NCI-H146 treated with DMSO at 0.1 percent for 48 hours (cell line): Measurements from ENCODE around the gene ODAD4.
A peak's percentile ranks its signal among the peaks of the same experiment; 100 is the strongest.

ENCODE experiments used
- DNase-seq: peaks from one replicate; lab custom pipeline; 2025; ENCODE audit not compliant: unreplicated experiment; lab: John Stamatoyannopoulos, UW

Gene ODAD4

DNA sequence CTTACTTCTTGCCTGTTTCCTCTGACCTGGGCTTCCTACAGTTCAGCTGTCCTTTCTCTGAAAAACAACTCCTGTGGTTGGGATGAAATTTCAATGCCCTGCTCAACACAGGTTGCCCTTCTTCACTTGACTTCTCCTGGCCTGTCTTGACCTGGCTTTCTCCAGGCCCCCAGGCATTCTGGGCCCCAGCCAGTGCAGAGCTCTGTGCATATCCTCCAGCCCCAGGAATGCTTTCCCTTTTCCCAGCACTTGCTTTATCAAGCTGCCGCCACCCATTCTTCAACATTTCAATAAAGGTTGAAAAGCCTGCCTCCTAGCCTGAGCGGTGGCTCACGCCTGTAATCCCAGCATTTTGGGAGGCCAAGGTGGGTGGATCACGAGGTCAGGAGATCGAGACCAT, 10.8 kb downstream of the ODAD4 start:
- DNase-seq: no peak

DNA sequence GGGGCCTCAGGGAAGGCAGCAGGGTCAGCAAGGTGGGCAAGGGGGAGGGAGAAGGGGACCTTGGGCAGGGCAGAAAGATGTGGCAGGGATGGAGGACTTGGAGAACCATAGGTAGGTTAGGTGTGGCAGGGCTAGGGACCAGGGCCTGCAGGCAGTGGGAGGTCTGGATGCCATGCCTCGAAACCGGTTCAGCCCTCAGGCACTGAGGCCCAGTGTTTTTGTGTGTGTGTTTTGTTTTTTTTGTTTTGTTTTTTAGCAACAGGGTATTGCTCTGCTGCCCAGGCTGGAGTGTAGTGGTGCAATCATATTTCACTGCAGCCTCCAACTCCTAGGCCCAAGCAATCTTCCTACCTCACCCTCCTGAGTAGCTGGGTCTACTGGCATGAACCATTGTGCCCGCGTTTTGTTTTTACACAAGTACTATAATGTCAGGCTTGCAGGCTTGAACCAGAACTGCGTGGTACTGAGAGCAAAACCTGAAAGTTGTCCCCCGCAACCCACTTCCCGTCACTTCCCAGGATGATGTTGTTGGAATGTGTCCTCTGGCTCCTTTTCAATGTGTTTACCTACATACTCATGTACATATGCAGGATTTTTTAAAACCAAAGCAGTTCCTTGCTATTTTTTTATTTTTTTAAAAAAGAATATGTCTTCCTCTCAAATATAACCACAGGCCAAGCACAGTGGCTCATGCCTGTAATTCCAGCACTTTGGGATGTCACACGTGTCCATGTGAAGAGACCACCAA, 12.4 kb downstream of the ODAD4 start:
- DNase-seq: no peak

DNA sequence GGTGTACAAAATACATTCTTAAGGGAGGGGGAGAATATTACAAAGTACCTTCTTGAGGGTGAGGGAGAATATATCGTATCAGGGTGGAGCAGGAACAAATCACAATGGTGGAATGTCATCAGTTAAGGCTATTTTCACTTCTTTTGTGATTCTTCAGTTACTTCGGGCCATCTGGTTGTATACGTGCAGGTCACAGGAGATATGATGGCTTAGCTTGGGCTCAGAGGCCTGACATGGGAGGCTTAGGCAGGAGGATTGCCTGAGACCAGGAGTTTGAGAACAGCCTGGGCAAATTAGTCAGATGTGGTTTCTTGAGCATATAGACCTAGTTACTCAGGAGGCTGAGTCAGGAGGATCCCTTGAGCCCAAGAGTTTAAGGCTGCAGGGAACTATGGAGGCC, 13.1 kb downstream of the ODAD4 start:
- DNase-seq: no peak

DNA sequence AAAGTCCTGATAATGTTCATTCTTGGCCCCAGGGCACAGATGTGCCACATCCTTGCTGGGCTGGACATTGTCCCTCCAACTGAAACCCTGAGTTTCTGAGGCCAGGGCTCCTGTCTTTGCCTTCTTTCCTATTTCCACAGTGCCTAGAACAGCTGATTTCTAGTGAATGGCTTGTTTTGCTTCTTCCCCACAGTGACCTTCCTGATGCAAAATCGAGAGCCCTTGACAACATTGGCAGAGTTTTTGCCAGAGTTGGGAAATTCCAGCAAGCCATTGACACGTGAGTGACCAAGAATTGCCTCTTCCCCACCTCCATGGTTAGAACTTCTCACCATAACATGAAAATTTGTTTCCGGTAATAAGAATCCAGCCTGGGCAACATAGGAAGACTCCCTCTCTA, 14.5 kb downstream of the ODAD4 start:
- DNase-seq: no peak

DNA sequence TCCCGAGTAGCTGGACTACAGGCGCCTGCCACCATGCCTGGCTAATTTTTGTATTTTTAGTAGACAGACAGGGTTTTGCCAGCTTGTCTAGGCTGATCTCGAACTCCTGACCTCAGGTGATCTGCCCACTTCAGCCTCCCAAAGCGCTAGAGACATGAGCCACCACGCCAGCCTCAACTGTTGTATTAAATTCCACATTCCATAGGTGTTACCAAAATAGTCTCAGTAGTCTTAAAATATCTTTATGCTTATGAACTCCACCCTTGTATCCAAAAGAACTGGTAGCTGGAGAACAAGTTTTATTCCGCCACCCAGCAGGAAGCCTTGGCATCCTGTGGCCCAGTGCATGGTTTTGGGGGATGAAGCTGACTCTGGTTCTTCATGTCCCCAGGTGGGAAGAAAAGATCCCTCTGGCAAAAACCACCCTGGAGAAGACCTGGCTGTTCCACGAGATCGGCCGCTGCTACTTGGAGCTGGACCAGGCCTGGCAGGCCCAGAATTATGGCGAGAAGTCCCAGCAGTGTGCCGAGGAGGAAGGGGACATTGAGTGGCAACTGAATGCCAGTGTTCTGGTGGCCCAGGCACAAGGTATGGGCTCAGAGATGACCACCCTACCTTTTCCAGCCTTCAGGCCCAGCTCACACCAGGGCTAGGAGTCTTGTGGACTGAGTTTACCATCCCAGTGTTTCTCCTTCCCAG, 18.5 kb downstream of the ODAD4 start:
- DNase-seq: no peak

DNA sequence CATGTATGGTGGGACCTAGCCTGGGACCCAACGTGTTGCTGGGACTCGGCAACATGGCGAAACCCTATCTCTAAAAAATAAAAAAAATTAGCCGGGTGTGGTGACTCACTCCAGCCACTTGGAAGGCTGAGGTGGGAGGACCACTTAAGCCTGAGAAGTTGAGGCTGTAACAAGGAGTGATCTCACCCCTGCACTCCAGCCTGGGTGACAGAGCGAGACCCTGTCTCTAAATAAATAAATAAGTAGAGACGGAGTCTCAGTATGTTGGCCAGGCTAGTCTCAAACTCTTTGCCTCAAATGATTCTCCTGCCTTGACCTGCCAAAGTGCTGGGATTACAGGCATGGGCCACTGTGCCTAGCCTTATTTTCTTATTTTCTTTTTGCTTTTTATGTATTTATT, 26.1 kb downstream of the ODAD4 start:
- DNase-seq: no peak

DNA sequence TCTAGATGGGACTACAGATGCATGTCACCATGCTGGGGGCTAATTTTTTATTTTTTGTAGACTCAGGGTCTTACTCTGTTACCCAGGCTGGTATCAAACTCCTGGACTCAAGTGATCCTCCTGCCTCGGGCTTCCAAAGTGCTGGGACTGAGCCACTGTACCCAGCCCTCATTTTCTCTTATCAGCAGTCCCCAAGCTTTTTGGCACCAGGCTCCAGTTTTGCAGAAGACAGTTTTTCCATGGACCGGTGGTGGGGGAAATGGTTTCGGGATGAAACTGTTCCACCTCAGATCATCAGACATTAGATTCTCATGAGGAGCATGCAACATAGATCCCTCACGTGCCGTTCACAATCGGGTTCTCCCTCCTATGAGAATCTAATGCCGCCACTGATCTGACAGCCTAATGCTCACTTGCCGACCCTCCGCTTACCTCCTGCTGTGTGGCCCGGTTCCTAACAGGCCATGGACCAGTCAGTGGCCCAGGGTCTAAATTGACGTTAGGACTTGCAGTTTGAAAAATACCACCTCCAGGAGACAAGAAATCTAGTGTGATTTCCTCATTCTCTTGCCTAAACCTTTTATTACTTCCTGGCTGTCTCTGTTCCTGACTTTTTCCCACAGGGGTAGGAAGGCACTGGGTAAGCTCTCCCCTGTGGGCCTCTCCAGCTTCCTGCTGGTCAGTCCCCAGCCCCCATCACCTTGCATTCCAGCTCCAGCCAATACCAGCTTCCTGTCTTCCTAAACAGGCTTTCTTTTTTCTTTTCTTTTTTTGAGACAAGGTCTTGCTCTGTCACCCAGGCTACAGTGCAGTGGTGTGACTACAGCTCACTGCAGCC, 26.8 kb downstream of the ODAD4 start:
- no peak for DNase-seq

DNA sequence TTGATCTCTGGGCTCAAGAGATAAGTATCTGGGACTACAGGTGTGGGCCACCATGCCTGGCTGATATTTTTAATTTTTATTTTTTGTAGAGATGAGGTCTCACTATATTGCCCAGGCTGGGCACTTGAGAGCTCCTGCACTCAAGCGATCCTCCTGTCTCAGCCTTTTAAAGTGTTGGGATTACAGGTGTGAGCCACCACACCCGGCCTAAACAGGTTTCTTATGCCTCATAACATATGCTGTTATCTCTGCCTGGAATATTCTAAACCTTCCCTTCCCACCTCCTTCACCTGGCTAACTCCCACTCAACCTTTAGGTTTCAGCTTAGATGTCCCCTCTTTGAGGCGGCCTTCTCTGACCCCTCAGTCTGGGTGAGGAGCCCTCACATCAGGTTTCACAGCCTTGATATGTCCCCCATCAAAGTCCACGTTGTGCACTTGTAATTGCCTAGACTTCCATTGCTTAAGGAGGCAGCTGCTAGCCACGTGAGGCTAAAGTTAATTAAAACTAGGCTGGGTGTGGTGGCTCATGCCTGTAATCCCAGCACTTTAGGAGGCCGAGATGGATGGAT, 27.5 kb downstream of the ODAD4 start:
- DNase-seq: no peak

DNA sequence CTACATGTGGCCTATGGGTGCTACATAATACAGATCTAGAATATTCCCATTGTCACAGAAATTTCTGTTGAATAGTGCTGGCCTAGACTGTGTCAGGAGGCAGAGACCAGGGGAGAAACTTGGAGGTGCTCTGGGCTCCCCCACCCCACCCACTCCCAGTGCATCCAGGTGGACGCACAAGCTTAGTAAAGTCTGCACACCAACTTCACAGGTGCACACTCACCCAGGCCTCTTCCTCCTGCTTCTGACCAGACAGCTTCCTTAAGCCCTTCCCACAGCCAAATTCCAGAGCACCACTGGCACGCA, 28.6 kb downstream of the ODAD4 start:
- no peak for DNase-seq

DNA sequence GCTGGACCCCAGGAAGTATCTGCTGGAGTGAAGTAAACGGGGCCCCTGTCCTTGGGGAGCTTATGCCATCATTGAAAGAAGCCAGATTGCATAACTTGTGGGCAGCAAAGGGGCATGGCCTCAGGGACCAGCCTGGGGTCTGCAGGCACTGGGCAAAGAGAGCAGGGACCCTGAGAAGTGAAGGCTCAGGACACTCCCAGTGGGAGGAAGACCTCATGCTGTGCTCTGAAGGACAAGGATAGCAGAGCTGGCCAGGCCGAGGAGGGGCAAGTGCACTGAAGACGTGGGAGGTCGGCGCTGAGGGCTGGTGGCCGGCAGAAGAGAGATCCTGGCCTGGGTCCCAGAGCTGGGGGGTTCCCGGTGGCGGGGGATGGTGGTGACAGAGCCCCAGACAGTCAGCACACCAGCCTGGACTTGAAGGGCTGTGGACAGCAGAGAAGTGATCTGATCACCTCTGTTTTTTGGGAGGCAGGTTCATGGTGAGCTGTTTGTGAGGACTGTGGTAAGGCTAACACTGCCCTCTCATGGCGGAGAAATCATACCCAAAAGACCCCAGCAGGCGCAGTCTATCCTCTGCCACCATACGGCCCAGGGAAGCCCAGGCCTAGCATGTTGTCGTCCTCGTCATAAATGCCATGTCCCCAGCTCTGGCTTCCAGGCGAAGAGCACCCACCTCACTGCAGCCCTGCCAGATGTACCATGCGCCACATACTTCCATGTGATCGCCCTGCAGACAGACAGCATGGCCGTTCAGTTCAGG, 29.1 kb downstream of the ODAD4 start:
- DNase-seq: no peak

DNA sequence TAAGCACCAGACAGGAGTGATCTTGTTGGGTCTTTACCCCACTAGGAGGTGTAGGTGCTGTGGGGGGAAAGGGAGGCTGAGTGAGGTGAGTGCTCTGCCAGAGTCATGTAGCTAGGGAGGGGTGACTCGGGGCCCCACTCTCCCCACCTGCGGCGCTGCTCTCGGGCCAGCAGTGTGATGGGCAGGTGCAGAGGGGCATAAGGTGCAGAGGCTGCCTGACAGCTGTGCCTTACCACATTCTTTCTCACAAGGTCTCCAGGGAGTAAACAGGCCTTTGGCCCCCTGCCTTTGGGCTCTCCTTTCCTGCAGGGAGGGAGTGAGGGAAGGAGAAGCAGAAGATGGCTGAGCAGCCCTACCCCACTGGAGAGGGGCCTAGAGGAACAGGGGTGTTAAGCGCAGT, 31.7 kb downstream of the ODAD4 start:
- DNase-seq: no peak

DNA sequence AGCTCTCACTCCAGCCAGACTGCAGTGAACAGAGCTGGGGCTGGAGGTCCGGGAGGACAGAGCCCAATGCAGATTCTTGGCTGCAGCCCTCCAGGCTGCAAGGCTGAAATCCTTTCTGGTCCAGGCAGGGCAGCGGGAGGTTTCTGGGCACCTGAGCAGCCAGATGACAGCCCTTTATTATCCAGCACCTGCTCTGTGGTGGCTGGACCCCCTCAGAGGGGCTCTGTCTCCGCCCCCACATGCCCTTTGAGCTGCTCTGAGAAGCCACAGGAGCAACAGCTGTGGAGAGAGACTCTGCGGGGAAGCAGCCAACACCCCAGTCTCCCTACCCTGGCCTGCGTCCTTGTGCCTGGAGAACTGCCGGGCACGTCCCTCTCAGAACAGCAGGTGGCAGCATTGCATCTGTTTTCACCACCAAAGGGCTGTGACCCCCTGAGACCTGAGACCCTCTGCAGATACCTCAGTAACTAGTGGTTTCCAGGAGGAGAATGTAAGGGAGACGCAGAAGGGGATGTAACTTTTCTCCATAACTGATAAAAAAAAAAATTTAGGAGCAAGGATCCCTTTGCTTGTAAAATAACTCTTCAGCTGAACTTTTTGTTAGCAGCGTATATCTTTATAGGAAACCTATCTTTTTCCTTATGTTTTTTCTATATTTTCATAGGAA, 32.5 kb downstream of the ODAD4 start:
- DNase-seq: peak; percentile 78

DNA sequence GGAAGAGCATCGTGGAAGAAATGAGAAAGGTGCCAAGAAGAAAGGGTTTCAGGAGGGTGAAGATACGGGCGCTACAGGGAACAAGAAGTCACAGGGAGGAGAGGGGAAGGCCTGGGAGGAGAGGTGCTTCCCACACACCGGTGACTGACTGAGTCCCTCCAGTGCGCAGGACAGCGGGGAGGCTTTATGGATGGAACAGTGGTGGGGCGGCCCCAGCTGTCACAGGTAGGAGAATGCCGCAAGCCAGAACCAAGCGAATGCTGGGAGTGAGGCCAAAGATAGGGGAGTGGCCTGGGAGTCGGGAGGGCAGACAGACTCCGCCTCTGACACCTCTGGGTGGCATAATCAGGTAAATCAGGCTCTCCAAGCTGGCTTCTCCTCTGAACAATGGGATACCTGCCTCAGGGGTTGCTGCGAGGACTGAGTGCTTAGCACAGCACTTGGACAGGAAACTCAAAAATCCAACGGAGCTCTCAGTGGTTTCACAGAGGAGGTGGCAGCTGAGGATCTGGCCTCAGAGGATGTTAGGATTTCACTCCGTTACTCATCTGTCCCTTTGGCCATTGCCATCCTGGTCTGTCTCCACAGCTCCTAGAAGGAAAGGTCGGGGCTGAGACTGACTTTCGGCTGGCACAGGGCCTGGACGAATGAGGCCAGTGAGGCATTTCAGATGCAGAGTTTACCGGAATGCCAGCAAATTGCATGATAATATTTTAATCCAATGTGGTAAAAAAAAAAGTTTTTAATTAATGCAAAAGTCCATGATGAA, 35.5 kb downstream of the ODAD4 start:
- DNase-seq: peak; percentile 95

DNA sequence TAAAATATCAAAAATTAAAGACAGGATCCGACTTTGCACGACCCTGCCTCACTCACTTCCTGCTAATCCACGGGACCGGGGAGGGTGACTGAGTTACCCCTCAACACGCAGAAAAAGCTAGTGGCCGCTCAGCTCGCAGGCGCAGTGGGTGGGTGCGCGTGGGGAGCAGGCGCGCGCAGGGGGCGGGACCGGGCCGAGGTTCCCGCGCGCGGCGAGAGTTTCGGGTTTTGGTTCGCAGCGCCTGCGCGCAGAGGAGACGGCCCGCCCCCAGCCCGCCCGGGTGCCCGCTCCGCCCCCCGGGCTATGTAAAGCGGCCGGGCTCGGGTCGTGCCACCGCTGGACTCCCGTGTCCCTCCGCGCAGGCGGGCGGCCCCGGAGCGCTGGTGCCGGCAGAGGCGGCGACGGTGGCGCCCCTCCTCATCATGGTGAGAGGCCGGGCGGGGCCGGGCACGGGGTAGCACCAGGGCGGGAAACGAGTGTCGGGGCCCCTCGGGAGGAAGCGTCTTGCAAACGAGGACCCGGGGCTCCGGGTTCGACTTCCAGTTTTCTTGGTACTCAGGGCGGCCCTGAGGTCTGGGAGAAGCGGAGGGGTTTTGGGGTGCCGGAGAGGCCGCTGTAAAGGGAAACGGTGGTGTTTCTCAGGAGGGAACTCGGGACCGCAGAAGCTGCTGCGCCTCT, 36.2 kb downstream of the ODAD4 start, which contains the start of gene CNP:
Gene CNP (plus strand): TSS at position 333 of the 678 bp plus-strand sequence. CDS start 90 bp downstream, at position 423.
- DNase-seq: peak; percentile 69

DNA sequence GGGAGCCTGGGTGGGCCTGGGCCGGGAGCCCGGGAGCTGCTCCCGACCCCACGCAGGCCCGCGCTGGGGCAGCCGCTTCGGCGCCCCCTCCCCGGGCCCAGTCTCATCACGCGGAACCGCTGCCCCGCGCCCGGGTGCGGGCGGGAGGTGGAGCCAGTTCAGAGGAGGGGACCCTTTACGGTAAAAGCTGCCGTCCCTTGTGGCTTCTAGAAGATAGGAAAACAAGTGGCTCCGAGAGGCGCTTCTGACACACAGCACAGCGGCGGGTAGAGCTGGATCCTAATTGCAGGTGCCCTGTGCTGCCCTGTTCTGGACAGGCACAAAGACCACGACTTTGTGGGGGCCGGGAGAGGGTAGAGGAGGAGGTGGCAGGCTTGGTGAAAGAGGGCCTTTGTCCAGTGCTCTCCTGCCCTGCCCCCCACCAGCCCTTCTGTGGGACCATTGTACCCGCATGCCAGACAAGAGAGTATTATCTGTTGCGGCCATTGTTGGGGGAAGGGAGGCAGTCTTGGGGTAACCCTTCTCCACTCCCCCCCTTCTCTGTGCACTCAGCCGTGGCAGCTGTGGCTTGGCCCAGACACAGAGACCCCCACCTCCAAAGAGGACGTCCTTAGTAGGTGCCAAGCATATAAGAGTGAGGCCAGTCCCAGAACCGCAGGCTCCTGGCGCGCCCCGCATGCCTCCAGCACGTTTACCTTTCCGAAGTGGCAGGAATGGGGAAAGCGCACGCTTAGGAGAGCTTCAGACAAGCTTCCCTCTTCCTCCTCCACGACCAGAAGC, 36.9 kb downstream of the ODAD4 start:
- no peak for DNase-seq

DNA sequence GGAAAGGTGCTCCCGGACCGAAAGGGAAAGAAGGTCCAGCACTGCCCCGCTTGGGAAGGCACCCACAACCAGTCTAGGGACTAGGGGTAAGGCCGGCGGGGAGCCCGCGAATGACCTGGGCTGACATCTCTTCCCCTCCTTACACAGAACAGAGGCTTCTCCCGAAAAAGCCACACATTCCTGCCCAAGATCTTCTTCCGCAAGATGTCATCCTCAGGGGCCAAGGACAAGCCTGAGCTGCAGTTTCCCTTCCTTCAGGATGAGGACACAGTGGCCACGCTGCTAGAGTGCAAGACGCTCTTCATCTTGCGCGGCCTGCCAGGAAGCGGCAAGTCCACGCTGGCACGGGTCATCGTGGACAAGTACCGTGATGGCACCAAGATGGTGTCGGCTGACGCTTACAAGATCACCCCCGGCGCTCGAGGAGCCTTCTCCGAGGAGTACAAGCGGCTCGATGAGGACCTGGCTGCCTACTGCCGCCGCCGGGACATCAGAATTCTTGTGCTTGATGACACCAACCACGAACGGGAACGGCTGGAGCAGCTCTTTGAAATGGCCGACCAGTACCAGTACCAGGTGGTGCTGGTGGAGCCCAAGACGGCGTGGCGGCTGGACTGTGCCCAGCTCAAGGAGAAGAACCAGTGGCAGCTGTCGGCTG, 37.6 kb downstream of the ODAD4 start:
- DNase-seq: no peak

DNA sequence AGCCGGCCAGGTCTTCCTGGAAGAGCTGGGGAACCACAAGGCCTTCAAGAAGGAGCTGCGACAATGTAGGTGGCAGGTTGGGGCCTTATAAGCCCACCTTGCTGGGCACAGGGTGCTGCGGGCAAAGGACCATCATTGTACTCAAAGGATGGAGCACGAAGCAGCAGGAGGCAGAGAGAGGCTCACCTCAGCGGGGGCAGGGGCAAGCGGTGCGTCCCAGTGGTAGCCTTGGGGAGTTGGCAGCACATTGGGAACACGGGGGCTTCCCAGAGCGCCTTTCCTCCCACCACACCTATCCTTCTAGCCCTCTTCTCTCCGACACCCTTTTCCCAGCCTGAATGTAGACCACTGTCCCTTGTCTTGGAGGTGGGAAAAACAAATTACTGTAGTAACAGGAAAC, 38.3 kb downstream of the ODAD4 start:
- DNase-seq: no peak

DNA sequence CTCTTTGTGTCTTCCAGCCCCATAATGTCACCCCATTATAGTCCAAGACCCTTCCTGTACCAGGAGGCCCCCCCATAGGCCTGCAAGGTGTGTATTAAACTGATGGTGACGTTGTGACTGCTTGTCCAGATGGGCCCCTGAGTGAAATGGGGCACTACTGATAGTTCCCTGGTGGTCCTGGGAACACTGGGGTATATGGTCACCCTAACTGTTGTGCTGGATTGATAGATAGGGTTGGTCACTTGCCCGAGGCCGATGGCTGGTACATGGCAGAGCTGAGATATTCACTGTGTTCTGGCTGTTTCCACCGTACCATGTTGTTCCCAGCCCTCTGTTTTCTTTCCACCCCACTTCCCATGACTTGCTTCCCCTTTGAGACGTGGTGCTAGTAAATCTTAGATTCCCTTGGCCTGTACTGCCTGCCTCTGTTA, 40.5 kb downstream of the ODAD4 start:
- DNase-seq: no peak
